Right atrium auricular region (tissue), 2 donors: ENCODE measurements around the gene TAAR5. TPM values are rescaled to one million over a fixed set of nuclear protein-coding genes. Genes with fewer than 3 reads are reported as not detected.

ENCODE experiments used
- DNase-seq: peaks from one replicate; pipeline ENCODE4 v3.0.0-alpha.2; 2019; ENCODE audit warnings: low spot score
- H3K27ac ChIP-seq, 2 donors: fragments of 200-600 bp; sonication (generic); 1 replicate in 1 of 2; 2 replicates in 1 of 2; pipeline ENCODE4 v1.5.1; 2016 to 2019
- H3K27me3 ChIP-seq, 2 donors: fragments of 200-600 bp; sonication (generic); one replicate each; pipeline versions ENCODE4 v1.5.1 to v1.6.0; 2017 to 2019
- H3K36me3 ChIP-seq: fragments of 200-600 bp; sonication (generic); one replicate; pipeline ENCODE4 v1.5.1; 2016
- H3K4me1 ChIP-seq, 2 donors: fragments of 200-600 bp; sonication (generic); one replicate each; pipeline versions ENCODE4 v1.5.1 to v1.6.0; 2017 to 2019
- H3K4me3 ChIP-seq, 2 donors: fragments of 200-600 bp; sonication (generic); 1 replicate in 1 of 2; 2 replicates in 1 of 2; pipeline ENCODE4 v1.5.1; 2017 to 2019; ENCODE audit warnings: mild to moderate bottlenecking in 1 of 2, moderate library complexity in 1 of 2
- H3K9me3 ChIP-seq, 2 donors: fragments of 200-600 bp; sonication (generic); one replicate each; pipeline ENCODE4 v1.5.1; 2019
- total RNA-seq, 2 donors: library from RNA; depleted of rRNA; stranded (reverse); fragments of >200 nt; gene quantifications; one replicate each; pipeline ENCODE4 v1.1.0, GENCODE V29; 2016
- TF ChIP-seq, protein P1 (sequence below), 2 donors: fragments of 200-600 bp; sonication (generic); IDR thresholded peaks; one replicate each; pipeline ENCODE4 v1.5.1; 2019; ENCODE audit warnings: antibody characterized with exemption in 2 of 2

TAAR5 gene
- total RNA-seq, 2 donors from 2014 or later: not detected

DNA sequence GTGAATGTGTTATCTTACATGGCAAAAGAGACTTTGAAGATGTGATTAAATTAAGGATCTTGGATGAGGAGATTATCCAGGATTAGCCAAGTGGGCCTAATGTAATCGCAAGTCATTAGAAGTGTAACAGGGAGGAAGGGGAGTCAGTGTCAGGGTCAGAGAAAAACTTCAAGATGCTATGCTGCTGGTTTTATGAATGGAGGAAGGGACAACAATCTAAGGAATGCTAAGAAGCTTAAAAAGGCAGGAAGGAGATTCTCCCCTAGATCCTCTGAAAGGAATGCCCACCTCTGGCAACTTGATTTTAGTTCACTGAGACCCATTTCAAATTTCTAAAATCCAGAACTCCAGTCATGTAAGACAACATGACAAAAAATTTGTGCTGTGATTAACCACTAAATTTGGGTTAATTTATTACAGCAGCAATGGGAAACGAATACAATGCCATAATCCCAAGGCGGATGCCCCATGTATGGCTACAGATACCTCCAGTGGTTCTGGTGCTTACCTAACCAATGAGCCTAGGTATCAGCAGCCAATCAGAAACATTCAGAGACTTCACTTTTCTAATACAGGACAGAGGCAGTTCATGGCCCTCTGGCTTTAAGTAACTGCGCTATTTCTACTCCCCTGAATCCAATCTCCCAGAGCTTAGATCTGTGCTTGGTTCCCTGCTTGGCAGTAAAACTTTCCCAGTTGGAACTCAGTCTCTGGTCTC, 40.6 kb downstream of the TAAR5 start:
- TF ChIP-seq, protein P1, sequence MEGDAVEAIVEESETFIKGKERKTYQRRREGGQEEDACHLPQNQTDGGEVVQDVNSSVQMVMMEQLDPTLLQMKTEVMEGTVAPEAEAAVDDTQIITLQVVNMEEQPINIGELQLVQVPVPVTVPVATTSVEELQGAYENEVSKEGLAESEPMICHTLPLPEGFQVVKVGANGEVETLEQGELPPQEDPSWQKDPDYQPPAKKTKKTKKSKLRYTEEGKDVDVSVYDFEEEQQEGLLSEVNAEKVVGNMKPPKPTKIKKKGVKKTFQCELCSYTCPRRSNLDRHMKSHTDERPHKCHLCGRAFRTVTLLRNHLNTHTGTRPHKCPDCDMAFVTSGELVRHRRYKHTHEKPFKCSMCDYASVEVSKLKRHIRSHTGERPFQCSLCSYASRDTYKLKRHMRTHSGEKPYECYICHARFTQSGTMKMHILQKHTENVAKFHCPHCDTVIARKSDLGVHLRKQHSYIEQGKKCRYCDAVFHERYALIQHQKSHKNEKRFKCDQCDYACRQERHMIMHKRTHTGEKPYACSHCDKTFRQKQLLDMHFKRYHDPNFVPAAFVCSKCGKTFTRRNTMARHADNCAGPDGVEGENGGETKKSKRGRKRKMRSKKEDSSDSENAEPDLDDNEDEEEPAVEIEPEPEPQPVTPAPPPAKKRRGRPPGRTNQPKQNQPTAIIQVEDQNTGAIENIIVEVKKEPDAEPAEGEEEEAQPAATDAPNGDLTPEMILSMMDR (IDR thresholded peaks at IDR 0.05): no peak
- Histone ChIP-seq H3K9me3 (no peaks in the 10 kb centered on the region), H3K27me3 (no peaks in the 10 kb centered on the region), H3K4me1 (no peaks in the 10 kb centered on the region), H3K36me3 (no peaks in the 10 kb centered on the region), H3K4me3 (no peak overlapping the region), H3K27ac (no peak overlapping the region)
- no peak for DNase-seq

DNA sequence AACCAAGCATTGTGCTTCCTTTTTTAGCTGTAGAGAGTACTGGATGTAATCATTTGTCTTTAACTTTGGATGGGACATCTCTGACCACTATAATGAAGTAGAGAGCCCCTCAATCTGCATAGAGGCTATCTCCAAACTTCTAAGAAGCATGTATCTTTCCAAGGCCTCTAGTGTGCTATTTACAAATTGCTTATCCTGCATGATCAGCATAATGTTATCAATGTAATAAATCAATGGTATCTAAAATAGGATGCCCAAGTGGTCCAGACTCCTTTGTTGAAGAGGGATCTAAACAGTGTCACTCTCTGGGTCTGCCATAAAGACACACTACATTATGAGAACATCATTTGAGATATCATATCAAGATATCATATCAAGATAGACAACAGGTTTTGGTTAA, 44.7 kb downstream of the TAAR5 start:
- Histone ChIP-seq H3K27me3 (no peaks in the 10 kb centered on the region), H3K4me3 (no peak overlapping the region), H3K27ac (no peak overlapping the region), H3K9me3 (no peaks in the 10 kb centered on the region), H3K4me1 (no peaks in the 10 kb centered on the region), H3K36me3 (no peaks in the 10 kb centered on the region)
- TF ChIP-seq, protein P1 (IDR thresholded peaks at IDR 0.05): no peak
- DNase-seq: no peak

Other genes starting within 250 kb of the TAAR5 start
- 1 to 10 TPM; 2.5 to 9.3 TPM for gene MOXD1, start 188.3 kb downstream of the TAAR5 start, total RNA-seq
- gene STX7, start 76.6 kb downstream of the TAAR5 start, total RNA-seq: 10 to 100 TPM; 27.0 to 39.9 TPM
- gene TAAR9, start 51.5 kb downstream of the TAAR5 start, total RNA-seq: not detected
- not detected for gene TAAR8, start 37.1 kb downstream of the TAAR5 start, total RNA-seq
- not detected for gene TAAR6, start 19.4 kb downstream of the TAAR5 start, total RNA-seq
- gene TAAR2, start 34.5 kb upstream of the TAAR5 start, total RNA-seq: not detected
- gene TAAR1, start 69.4 kb upstream of the TAAR5 start, total RNA-seq: not detected
- gene VNN1, start 124.3 kb upstream of the TAAR5 start, total RNA-seq: 1 to 10 TPM in 1 of 2 donors, under 1 TPM in 1; 0.19 to 1.1 TPM
- gene VNN2, start 168.2 kb upstream of the TAAR5 start, total RNA-seq: 1 to 10 TPM; 3.8 to 5.8 TPM
- gene SLC18B1, start 208.9 kb upstream of the TAAR5 start, total RNA-seq: 1 to 10 TPM; 3.2 to 3.9 TPM
- gene RPS12, start 224.8 kb upstream of the TAAR5 start, total RNA-seq: 1,000 to 10,000 TPM in 1 of 2 donors, 100 to 1,000 TPM in 1; 609 to 1,510 TPM